22Rv1 (cell line): ENCODE measurements around the gene DHX15.

Source experiments
- H3K27ac ChIP-seq: fragments of 450-650 bp; 2 replicates; pipeline ENCODE4 v1.5.1; 2017
- ZFX ChIP-seq: fragments of 450-650 bp; IDR thresholded peaks from 2 replicates; pipeline ENCODE4 v1.6.1; 2017; ENCODE audit warnings: antibody characterized with exemption, borderline replicate concordance
- TF ChIP-seq, protein P1 (sequence below): fragments of 450-650 bp; IDR thresholded peaks from 2 replicates; pipeline ENCODE4 v1.5.1; 2017; ENCODE audit warnings: mild to moderate bottlenecking

The DHX15 gene

DNA sequence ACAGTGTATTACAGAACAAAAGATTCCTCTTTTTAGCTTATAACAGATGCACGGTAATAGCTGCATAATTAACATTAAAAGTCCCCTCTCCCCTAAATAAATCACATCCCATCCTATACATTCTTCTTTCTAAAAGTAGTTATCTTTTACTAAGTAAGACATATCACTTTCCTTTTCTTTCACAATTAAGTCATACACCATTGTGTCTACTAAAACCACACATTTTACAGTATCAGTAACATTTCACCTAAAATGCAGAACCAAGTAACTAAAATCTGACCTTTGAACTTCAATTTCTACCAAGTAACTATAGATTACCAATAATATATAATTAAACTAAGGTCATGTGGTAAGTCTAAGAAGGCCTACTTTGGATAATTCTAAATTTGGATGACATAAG is 14.2 kb downstream of the DHX15 start:
- TF ChIP-seq, protein P1, sequence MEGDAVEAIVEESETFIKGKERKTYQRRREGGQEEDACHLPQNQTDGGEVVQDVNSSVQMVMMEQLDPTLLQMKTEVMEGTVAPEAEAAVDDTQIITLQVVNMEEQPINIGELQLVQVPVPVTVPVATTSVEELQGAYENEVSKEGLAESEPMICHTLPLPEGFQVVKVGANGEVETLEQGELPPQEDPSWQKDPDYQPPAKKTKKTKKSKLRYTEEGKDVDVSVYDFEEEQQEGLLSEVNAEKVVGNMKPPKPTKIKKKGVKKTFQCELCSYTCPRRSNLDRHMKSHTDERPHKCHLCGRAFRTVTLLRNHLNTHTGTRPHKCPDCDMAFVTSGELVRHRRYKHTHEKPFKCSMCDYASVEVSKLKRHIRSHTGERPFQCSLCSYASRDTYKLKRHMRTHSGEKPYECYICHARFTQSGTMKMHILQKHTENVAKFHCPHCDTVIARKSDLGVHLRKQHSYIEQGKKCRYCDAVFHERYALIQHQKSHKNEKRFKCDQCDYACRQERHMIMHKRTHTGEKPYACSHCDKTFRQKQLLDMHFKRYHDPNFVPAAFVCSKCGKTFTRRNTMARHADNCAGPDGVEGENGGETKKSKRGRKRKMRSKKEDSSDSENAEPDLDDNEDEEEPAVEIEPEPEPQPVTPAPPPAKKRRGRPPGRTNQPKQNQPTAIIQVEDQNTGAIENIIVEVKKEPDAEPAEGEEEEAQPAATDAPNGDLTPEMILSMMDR: no peak
- no peak for TF ChIP-seq ZFX

DNA sequence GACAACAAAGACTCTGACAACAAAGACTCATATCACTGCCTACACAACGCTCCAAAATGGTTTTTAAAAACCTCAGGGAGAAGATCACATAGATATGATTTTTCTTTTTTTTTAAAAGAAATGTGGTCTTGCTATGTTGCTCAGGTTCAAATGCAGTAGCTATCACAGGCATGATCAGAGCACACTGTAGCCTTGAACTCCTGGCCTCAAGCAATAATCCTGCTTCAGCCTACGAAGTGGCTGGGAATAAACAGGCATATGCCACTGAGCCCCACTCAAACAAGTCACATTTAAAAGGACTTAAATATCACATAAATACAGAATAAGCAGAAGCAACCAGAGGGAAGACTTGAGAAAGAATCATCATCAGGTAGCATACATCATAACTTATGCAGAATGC is 14.7 kb downstream of the DHX15 start:
- no peak overlapping the region for H3K27ac ChIP-seq
- TF ChIP-seq, protein P1: no peak
- no peak for TF ChIP-seq ZFX

More for the DNA sequence above, 14.2 kb downstream of the DHX15 start:
- H3K27ac ChIP-seq: no peak overlapping the region

DNA sequence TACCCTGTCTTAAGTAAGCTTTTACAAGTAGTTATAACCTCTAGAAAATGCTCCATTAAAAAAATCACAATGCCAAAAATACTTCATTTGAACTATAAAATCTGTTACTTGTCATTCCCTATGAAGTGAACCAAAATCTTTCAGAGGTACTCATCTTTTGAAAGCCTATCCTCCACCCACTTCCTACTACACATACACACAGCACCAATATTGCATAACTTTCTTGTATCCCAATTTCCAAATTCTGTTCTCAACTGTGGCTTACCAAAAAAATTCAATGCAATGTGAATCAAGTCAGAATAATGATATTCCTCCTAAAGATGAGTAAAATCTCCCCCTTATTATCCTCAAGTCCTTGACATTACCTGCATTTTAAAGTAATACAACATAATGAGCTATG is 15.9 kb downstream of the DHX15 start:
- H3K27ac ChIP-seq: no peak overlapping the region
- no peak for TF ChIP-seq ZFX
- TF ChIP-seq, protein P1: no peak

DNA sequence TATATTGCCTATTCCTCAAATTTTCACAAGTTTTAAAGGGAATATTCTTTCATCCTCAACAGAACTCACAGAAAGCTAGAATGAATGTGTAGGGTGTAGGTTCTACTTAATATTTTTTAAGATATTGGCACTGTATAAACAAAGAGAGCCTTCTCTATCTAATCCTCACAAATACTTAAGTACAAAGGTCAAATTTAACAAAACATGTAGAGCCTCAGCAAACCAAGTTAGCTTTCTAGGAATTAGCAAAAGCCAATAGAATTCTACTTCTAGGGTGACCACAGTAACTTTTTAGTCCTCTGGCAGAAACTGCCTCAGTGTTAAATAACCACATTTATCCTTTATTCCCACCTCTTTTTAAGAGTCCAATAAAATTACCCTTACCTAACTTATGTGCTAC is 19.3 kb downstream of the DHX15 start:
- TF ChIP-seq, protein P1: no peak
- TF ChIP-seq ZFX: no peak
- peak overlapping the region; percentile 23 for H3K27ac ChIP-seq

DNA sequence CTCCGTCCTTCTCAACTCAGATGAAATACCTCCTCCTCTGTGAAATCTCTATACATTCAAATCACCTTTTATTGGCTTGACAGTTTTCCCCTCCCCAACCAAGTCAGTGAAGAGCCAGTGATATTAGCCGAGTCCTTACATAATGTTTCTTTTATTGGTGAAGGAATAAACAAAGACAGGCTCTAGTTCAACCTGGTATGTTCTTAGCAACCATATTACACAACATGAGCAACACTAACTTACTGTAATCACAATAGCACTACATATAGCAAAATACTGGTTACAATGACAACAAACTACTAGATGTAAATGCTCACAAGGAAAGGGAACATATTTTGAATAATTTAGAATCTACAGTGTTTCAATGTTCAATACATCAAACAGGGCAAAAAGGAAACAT is 19.9 kb downstream of the DHX15 start:
- no peak for TF ChIP-seq ZFX
- TF ChIP-seq, protein P1: no peak
- H3K27ac ChIP-seq: peak overlapping the region; percentile 23

DNA sequence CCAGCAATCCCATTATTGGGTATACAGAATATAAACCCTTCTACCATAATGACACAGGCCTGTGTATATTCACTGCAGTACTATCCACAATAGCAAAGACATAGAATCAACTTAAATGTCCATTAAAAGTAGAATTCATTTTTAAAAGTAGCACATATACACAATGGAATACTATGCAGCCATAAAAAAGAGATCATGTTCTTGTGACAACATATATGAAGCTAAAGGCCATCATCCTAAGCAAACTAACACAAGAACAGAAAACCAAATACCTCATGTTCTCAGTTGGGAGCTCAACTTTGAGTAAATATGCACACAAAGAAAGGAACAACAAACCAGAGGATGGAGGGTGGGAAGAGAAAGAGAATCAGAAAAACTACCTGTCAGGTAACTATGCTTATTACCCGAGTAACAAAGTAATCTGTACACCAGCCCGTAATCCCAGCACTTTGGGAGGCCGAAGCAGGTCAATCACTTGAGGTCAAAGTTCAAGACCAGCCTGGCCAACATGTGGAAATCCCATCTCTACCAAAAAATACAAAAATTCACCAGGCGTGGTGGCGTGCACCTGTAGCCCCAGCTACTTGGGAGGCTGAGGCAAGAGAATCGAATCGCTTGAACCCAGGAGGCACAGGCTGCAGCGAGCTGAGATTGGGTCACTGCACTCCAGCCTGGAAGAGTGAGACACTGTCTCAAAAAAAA is 22.8 kb downstream of the DHX15 start:
- TF ChIP-seq, protein P1: no peak
- no peak for TF ChIP-seq ZFX
- H3K27ac ChIP-seq: no peak overlapping the region

DNA sequence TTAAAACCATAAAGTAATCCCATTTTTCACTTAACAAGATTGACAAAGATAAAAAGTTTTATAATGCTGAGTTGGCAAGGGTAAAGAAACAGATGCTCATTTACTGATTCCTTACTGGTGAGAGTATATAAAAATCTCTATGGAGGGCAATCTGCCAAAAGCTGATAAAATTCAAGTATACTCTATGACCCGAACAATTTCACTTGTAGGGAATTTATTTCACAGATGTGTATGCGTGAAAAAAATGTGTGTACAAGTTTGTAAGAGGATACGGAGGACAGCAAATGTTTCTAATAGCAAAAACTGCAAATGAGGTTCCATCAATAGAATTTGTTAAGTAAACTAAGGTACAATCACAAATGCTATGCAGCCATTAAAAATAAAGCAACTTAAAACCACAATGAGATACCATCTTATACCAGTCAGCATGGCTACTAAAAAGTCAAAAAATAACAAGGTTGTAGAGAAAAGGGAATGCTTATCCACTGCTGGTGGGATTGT is 23.4 kb downstream of the DHX15 start:
- TF ChIP-seq, protein P1: no peak
- no peak for TF ChIP-seq ZFX
- H3K27ac ChIP-seq: no peak overlapping the region
